GM23248 (cell line): ENCODE data around the gene GJB6.

ENCODE experiments used
- EZH2 ChIP-seq: fragments of 200-600 bp; sonication (generic); IDR thresholded peaks from 2 replicates; pipeline ENCODE4 v1.6.1; 2018; ENCODE audit warnings: antibody characterized with exemption, mild to moderate bottlenecking; ENCODE audit not compliant: insufficient read depth, poor library complexity, severe bottlenecking
- EZH2phosphoT487 ChIP-seq: fragments of 200-600 bp; sonication (generic); IDR thresholded peaks from 2 replicates; pipeline ENCODE4 v1.6.1; 2018; ENCODE audit warnings: antibody characterized with exemption, moderate library complexity, mild to moderate bottlenecking, low read depth; ENCODE audit not compliant: insufficient read depth

- TF ChIP-seq EZH2phosphoT487 (no peak), EZH2 (no peak)
Measured at GRCh38 chr13:20206698-20207235, 25.4 kb downstream of the GJB6 start.
